Activated CD8-positive, alpha-beta memory T cell treated with anti-CD3 and anti-CD28 coated beads for 1 hour (primary cell): ENCODE measurements around the gene TET3.

Source experiments
- DNase-seq, 2 donors: peaks; one replicate each; pipeline ENCODE4 v3.0.0-alpha.2; 2020; ENCODE audit warnings: low read depth in 1 of 2; ENCODE audit errors: extremely low read depth in 1 of 2

The TET3 gene

GRCh38 chr2:73963385-73964120, 21.2 kb upstream of the TET3 start:
- no peak for DNase-seq

- no peak for DNase-seq
Measured at GRCh38 chr2:73964223-73964622, 20.5 kb upstream of the TET3 start.

GRCh38 chr2:73965053-73965452, 19.7 kb upstream of the TET3 start:
- no peak for DNase-seq

- DNase-seq: no peak
Measured at GRCh38 chr2:73968357-73968937, 16.3 kb upstream of the TET3 start.

- DNase-seq: no peak
Measured at GRCh38 chr2:73969356-73969755, 15.4 kb upstream of the TET3 start.

- DNase-seq: no peak
Measured at GRCh38 chr2:73970141-73970803, 14.4 kb upstream of the TET3 start.

GRCh38 chr2:73970850-73971471, 13.7 kb upstream of the TET3 start:
- peak in 1 of 2 donors; percentile 22 for DNase-seq

GRCh38 chr2:73971722-73972121, 13.0 kb upstream of the TET3 start:
- DNase-seq: no peak

GRCh38 chr2:73972846-73973245, 11.9 kb upstream of the TET3 start:
- DNase-seq: no peak

GRCh38 chr2:73975731-73976130, 9.0 kb upstream of the TET3 start:
- no peak for DNase-seq

GRCh38 chr2:73976803-73977202, 7.9 kb upstream of the TET3 start:
- DNase-seq: no peak

- DNase-seq: no peak
Measured at GRCh38 chr2:73977466-73977865, 7.2 kb upstream of the TET3 start.

GRCh38 chr2:73979021-73979420, 5.7 kb upstream of the TET3 start:
- peak; percentile 34 to 58 for DNase-seq

GRCh38 chr2:73979686-73980085, 5.0 kb upstream of the TET3 start:
- DNase-seq: no peak

- DNase-seq: no peak
Measured at GRCh38 chr2:73980566-73980965, 4.1 kb upstream of the TET3 start.

- no peak for DNase-seq
Measured at GRCh38 chr2:73981081-73982001, 3.4 kb upstream of the TET3 start.

GRCh38 chr2:73982140-73982617, 2.5 kb upstream of the TET3 start:
- DNase-seq: no peak

GRCh38 chr2:73983322-73984202, 1.1 kb upstream of the TET3 start:
- DNase-seq: no peak

GRCh38 chr2:73984922-73985307, 205 bp downstream of the TET3 start:
- peak in 1 of 2 donors; percentile 42 for DNase-seq
